Measurements from ENCODE around the gene DIP2C.

GRCh38 chr10:375815-376505 is 313.5 kb downstream of the DIP2C start:
- TF ChIP-seq POLR2A (IDR thresholded peaks at IDR 0.05) (no peak), CTCF (IDR thresholded peaks at IDR 0.05) (no peak)
